ENCODE measurements around the gene RIT2. TPM values are rescaled to one million over a fixed set of nuclear protein-coding genes. Genes with fewer than 3 reads are reported as not detected.

RIT2 gene
- total RNA-seq, 1 donor from 2014 or later = not detected

- peaks cover 8% of the 10 kb centered on the region for H3K4me1 Mint-ChIP-seq (ENCODE audit: low read depth)
- H3K27me3 Mint-ChIP-seq = no peaks in the 10 kb centered on the region
- no peak overlapping the region for H3K4me3 Mint-ChIP-seq (ENCODE audit: low read depth)
- DNase-seq (ENCODE audit: low spot score, unreplicated experiment) = no peak
- H3K9me3 Mint-ChIP-seq (ENCODE audit: low read depth) = peaks cover 10% of the 10 kb centered on the region
- TF ChIP-seq, protein P1, sequence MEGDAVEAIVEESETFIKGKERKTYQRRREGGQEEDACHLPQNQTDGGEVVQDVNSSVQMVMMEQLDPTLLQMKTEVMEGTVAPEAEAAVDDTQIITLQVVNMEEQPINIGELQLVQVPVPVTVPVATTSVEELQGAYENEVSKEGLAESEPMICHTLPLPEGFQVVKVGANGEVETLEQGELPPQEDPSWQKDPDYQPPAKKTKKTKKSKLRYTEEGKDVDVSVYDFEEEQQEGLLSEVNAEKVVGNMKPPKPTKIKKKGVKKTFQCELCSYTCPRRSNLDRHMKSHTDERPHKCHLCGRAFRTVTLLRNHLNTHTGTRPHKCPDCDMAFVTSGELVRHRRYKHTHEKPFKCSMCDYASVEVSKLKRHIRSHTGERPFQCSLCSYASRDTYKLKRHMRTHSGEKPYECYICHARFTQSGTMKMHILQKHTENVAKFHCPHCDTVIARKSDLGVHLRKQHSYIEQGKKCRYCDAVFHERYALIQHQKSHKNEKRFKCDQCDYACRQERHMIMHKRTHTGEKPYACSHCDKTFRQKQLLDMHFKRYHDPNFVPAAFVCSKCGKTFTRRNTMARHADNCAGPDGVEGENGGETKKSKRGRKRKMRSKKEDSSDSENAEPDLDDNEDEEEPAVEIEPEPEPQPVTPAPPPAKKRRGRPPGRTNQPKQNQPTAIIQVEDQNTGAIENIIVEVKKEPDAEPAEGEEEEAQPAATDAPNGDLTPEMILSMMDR (IDR thresholded peaks at IDR 0.05; ENCODE audit: unreplicated experiment) = no peak
- H3K36me3 Mint-ChIP-seq (ENCODE audit: insufficient read depth) = peaks cover 1% of the 10 kb centered on the region
- H3K27ac Mint-ChIP-seq = no peak overlapping the region
These were observed 19.4 kb upstream of the RIT2 start for GRCh38 chr18:43134876-43135275.

GRCh38 chr18:43130716-43131260 lies 15.3 kb upstream of the RIT2 start:
- Mint-ChIP-seq H3K36me3 (ENCODE audit: insufficient read depth) (no peaks in the 10 kb centered on the region), H3K27ac (no peak overlapping the region), H3K4me3 (ENCODE audit: low read depth) (no peak overlapping the region), H3K9me3 (ENCODE audit: low read depth) (peaks cover 3% of the 10 kb centered on the region), H3K4me1 (ENCODE audit: low read depth) (no peaks in the 10 kb centered on the region), H3K27me3 (no peaks in the 10 kb centered on the region)
- no peak for DNase-seq (ENCODE audit: low spot score, unreplicated experiment)
- TF ChIP-seq, protein P1 (IDR thresholded peaks at IDR 0.05; ENCODE audit: unreplicated experiment) = no peak

DNA sequence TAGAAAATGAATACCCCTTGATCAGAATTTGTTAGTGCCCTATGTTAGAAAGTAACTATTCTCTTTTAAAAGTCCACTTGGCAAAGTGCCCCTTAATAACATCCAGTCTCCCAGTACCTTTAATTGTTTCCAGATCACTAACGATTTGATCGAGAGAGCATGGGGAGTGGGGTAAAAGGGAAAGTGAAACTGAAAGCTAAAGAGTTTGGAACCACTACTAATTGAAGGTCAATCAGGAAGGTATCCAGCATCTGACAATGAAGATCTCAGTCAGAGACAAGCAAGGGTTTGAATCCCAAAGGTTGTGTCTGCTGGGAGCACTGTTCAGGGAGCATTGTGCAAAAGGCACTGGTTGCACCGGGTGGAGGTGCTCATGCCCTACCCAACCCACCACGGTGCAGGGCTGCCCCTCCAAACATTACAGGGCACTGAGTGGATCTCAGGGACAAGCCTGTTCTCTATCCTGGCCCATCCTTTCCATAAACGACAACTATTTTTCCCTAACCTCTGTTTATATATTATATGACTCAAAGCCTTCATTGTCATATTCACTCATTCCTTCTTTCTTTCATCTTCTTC lies 14.6 kb upstream of the RIT2 start:
- H3K9me3 Mint-ChIP-seq (ENCODE audit: low read depth) = peaks cover 3% of the 10 kb centered on the region
- no peak overlapping the region for H3K27ac Mint-ChIP-seq
- no peak overlapping the region for H3K4me3 Mint-ChIP-seq (ENCODE audit: low read depth)

DNA sequence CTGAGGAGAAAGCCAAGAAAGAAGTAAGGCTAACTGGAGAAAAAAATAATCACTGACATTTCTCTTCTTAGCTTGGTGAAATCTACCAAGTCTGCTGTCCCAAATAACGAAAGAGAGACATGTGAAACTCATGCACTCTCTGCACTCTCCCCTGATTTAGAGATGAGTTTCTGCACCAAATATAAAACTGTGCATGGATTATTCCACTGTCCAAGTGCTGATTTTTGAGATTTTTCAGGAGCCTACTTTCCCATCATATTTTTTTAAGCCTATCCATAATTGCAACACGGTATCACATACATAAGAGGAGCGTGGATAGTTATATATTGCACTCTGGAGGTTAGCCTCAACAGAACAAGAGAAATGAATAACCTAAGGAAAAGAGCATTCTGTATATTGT lies 10.0 kb upstream of the RIT2 start:
- no peaks in the 10 kb centered on the region for H3K36me3 Mint-ChIP-seq (ENCODE audit: insufficient read depth)
- H3K27me3 Mint-ChIP-seq = no peaks in the 10 kb centered on the region
- no peak overlapping the region for H3K4me3 Mint-ChIP-seq (ENCODE audit: low read depth)
- TF ChIP-seq, protein P1 (IDR thresholded peaks at IDR 0.05; ENCODE audit: unreplicated experiment) = no peak
- no peaks in the 10 kb centered on the region for H3K4me1 Mint-ChIP-seq (ENCODE audit: low read depth)
- H3K27ac Mint-ChIP-seq = no peak overlapping the region
- no peak for DNase-seq (ENCODE audit: low spot score, unreplicated experiment)
- no peaks in the 10 kb centered on the region for H3K9me3 Mint-ChIP-seq (ENCODE audit: low read depth)

More for the DNA sequence above, 14.6 kb upstream of the RIT2 start:
- Mint-ChIP-seq H3K36me3 (ENCODE audit: insufficient read depth) (no peaks in the 10 kb centered on the region), H3K4me1 (ENCODE audit: low read depth) (no peaks in the 10 kb centered on the region), H3K27me3 (no peaks in the 10 kb centered on the region)
- DNase-seq (ENCODE audit: low spot score, unreplicated experiment) = no peak
- TF ChIP-seq, protein P1 (IDR thresholded peaks at IDR 0.05; ENCODE audit: unreplicated experiment) = no peak

DNA sequence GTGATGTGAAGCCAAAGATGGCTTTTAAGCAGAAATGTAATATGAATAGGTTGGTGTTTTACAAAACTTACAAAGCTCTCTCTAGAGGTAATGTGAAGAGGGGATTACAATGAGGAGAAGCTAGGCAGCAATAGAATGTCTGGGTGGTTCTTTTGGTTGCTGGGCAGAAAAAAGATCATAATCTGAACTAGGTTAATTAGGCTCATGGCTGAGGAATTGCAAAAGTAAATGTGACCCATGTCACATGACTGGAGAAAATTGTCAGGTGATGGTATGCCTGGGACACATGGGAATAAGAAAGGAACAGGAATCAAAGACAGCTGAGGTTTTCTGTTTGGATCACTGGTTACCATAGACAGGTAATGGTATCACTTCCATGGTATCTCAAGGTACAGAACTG lies 7.5 kb upstream of the RIT2 start:
- Mint-ChIP-seq H3K27me3 (no peaks in the 10 kb centered on the region), H3K9me3 (ENCODE audit: low read depth) (no peaks in the 10 kb centered on the region), H3K4me1 (ENCODE audit: low read depth) (no peaks in the 10 kb centered on the region), H3K4me3 (ENCODE audit: low read depth) (no peak overlapping the region), H3K27ac (no peak overlapping the region), H3K36me3 (ENCODE audit: insufficient read depth) (no peaks in the 10 kb centered on the region)
- TF ChIP-seq, protein P1 (IDR thresholded peaks at IDR 0.05; ENCODE audit: unreplicated experiment) = no peak
- DNase-seq (ENCODE audit: low spot score, unreplicated experiment) = no peak
